Limb (tissue), 2 donors: Measurements from ENCODE around the gene ZFP30.
A peak's percentile ranks its signal among the peaks of the same experiment; 100 is the strongest.
"Not testable (repeated sequence)": the region's sequence is repeated elsewhere in the genome, so short reads cannot be mapped to it uniquely, and the experiment has no call there.

ENCODE experiments used
- DNase-seq, 2 donors: peaks; one replicate each; pipeline ENCODE4 v3.0.0-alpha.2; 2016; ENCODE audit errors: extremely low spot score in 2 of 2

Gene ZFP30

DNA sequence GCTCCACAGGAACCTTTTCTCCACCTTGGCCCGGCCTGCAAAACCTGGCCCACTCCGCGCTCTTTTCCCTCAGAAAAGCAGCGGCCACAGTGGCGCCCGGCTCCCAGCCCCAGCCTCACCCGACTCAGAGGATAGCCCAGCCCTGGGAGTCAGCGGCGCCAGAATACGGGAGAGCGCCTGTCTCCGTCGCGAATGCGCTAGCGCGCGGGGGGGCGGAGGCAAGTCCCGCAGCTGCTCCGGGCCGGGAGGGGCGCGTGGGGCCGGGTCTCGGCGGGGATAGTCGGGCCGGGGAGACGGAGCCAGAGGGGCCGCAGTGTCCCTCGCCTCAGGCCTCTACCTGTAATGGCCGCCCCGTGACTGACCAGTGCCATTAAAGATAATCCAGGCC, at the start of gene ZFP30:
Gene ZFP30 (minus strand): TSS at position 165 of the 388 bp plus-strand sequence. CDS start 7,643 bp downstream, outside the sequence.
- peak; percentile 91 to 92 for DNase-seq

DNA sequence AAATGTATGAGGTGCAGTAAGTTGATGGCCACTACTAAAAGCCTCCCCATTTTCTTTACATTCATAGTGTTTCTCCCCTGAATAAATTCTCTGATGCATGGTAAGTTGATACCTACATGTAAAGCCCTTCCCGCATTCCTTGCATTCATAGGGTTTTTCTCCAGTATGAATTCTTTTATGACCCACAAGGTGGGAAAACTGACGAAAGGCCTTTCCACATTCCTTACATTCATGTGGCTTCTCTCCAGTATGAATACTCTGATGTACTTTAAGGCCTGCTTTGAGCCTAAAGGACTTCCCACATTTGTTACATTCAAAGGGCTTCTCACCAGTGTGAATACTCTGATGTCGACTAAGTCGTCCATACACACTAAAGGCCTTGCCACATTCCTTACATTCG, 43.8 kb upstream of the ZFP30 start:
- no peak for DNase-seq

DNA sequence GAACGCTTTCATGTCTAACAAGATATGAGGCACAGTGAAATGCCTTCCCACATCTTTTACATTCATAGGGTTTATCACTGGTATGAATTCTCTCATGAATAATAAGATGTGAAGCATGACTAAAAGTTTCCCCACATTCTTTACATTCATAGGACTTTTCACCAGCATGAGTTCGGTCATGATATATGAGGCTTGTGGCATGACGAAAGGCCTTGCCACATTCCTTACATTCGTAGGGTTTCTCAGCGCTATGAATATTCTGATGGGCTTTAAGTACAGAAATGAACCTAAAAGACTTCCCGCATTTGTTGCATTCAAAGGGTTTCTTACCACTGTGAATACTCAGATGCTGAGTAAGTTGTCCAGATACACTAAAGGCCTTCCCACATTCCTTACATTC, 43.0 kb upstream of the ZFP30 start:
- DNase-seq: peak in 1 of 2 donors; percentile 12

DNA sequence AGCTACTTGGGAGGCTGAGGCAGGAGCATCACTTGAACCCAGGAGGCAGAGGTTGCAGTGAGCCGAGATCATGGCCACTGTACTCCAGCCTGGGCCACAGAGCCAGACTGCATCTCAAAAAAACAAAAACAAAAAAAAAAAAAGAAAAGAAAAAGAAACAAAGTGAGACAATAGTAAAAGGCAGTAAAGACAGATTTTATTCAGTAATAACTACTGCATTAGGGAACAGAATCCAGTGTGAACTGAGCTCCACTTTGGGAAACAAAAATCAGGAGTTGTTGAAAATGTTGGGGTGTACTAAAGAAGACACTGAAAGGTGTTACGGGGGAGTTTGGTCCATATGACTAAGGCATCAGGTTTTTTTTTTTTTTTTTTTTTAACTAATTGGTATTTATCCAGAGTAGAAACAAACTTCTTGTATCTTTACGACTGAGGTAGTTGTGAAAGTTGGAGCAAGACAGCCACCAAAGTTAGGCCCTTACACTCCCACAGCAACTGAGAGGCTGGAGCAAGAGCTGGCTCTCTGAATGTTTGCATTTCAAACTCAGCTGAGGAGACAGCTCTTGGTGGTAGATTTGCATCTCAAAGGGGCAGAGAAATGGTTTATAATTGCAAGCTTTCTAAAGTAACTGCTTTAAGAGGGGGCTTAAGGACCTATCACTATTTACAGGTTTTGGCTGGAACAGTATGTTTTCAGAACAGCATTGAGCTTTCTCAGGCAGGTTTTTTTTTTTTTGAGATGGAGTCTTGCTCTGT, 40.1 kb upstream of the ZFP30 start:
- DNase-seq: no peak

DNA sequence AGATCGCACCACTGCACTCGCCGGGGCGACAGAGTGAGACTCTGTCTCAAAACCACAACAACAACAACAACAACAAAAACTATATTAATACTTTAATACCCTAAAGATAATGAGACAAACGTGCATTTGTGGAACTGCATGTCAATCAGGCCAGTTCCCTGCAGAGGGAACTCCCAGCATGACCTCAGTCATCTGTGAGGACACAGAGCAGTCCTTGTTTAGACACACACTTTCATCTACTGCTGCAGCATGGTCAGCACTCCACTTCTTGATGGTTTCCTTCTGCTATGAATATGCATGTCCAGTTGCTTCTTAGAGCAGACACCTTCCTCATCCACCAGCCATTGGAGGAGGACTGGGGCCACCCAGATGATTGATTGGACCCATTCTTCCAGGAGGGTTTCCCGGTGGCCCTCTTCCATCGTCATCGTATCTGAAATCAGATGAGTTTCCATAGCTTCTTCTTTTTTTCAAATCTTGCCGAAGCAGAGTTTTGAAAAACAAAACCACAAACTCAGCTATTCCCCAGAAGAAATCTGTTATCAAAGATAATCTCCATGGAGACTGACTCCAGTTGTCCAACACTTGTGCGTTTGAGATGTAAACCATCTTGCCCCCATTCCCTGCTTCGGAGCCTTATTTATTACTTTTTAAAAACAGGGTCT, 37.8 kb upstream of the ZFP30 start:
- DNase-seq: no peak

GRCh38 chr19:37691881-37692504, 36.7 kb upstream of the ZFP30 start:
- DNase-seq: peak; percentile 88 to 90

DNA sequence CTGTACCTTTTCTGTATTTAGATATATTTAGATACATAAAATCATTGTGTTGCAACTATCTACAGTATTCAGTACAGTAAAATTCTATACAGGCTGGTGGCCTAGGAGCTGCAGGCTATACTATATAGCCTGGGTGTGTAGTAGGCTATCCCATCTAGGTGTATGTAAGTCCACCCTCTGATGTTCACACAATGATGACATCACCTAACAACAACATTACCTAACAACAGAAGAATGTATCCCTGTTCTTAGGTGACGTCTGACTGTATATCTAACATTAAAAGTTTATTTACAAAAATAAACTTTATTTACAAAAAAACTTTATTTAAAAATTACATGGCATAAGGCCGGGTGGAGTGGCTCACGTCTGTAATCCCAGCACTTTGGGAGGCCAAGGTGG, 28.3 kb upstream of the ZFP30 start:
- no peak for DNase-seq

- no peak for DNase-seq
Observed at GRCh38 chr19:37669450-37669914, 14.2 kb upstream of the ZFP30 start.

DNA sequence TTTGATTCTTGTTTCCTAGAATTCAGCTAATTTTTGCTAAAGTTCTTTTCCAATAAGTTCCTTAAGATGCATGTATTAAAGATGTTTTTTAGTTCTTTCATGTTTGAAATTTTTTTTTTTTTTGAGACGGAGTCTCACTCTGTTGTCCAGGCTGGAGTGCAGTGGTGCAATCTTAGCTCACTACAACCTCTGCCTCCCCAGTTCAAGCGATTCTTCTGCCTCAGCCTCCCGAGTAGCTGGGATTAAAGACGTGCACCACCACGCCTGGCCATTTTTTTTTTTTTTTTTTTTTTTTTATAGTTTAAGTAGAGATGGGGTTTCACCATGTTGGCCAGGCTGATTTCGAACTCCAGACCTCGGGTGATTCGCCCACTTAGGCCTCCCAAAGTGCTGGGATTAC, 1.9 kb upstream of the ZFP30 start:
- DNase-seq: not testable (repeated sequence)

- DNase-seq: peak; percentile 87 to 92
Observed at GRCh38 chr19:37655689-37656371, 565 bp upstream of the ZFP30 start.

DNA sequence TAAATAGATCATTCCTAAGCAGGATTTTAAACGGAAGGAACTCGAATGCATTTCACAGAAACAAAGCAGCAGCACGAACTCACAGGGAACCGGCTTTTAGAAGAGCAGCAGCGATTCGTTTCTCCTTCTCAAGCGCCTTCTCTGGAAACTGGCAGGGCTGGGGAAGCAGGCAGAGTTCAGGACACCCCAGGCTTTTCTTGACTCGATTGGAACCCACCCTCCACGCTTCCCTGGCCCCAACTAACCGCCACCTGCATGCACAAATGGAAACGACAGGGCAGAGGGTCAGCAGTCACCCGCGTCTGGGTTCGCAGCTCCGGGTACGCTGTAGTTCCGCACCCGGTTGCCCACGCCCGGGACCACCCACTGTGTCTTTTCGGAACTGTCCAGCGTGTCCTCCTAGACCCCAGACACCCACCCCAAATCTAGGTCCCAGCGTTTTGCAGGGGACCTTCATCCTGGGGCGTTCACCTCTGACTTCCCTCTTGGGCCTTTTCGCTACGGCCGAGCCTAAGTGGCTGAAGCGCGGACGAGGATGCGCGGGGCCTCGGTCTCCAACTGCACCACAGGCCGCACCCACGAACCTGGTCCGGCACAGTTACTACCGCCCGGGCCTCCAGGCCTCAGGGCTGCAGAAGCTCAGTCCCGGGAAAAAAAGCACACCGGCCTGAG, 500 bp downstream of the ZFP30 start:
- peak in 1 of 2 donors; percentile 65 for DNase-seq

GRCh38 chr19:37654118-37654517, 1.1 kb downstream of the ZFP30 start:
- no peak for DNase-seq

GRCh38 chr19:37635076-37636056, 19.9 kb downstream of the ZFP30 start:
- no peak for DNase-seq

DNA sequence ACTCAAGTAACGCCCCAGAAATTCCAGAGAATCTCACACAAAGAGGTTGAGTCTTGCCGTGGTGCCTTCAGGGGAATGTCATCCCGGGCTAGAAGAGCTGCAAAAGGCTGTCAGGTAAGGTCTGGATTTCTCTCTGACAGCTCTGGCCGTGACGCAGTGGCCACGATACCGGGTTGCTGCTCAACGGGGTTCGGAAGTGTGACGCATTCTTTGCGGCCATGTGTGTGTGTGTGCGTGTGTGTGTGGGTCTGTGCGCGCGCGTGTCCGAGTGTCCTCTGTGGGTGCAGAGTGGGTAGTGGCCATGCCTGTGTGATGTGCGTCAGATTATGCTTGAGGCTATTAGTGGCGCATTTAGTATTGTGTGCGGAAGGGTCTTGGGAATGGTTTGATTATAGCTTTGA, 60.3 kb downstream of the ZFP30 start:
- DNase-seq: peak; percentile 32 to 79

GRCh38 chr19:37594304-37594981, 60.8 kb downstream of the ZFP30 start, which contains the start of the genes ZNF540 and ZNF571:
ZNF540 (plus strand) TSS chr19:37594876; CDS start chr19:37598448, 3,572 bp downstream.
ZNF571 (minus strand) TSS chr19:37594792; CDS start chr19:37586676, 8,116 bp downstream.
- peak; percentile 94 to 96 for DNase-seq

- no peak for DNase-seq
Observed at GRCh38 chr19:37593996-37594303, 61.3 kb downstream of the ZFP30 start.

- DNase-seq: no peak
Observed at GRCh38 chr19:37583340-37583739, 71.9 kb downstream of the ZFP30 start.

GRCh38 chr19:37572203-37572602, 83.1 kb downstream of the ZFP30 start:
- DNase-seq: no peak

DNA sequence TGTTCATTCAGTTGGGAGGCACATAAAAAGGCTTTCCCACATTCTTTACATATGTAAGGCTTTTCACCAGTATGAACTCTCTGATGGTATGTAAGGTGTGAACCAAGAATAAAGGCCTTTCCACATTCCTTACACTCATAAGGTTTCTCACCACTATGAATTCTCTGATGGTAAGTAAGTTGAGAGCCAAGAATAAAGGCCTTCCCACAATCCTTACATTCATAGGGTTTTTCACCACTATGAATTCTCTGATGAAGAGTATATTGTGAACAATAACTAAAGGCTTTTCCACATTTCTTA, 89.9 kb downstream of the ZFP30 start:
- DNase-seq: no peak
